Fibroblast of villous mesenchyme (primary cell): ENCODE results near the gene LCE1D. TPM values are rescaled to one million over a fixed set of nuclear protein-coding genes. Genes with fewer than 3 reads are reported as not detected.

ENCODE experiments used
- DNase-seq: peaks from one replicate; pipeline ENCODE4 v3.0.0-alpha.2; 2010; ENCODE audit warnings: low read depth
- H3K4me3 ChIP-seq: 2 replicates; pipeline ENCODE4 v1.5.1; 2011; ENCODE audit warnings: low read depth, mild to moderate bottlenecking, low read length
- CTCF ChIP-seq: IDR thresholded peaks from 2 replicates; pipeline ENCODE4 v1.5.1; 2012; ENCODE audit warnings: low read depth, mild to moderate bottlenecking, low read length; ENCODE audit not compliant: insufficient read depth
- total RNA-seq: library from RNA; depleted of rRNA; stranded (reverse); fragments of >200 nt; gene quantifications from 2 replicates; pipeline ENCODE4 v1.2.3, GENCODE V29; 2012

The LCE1D gene
- total RNA-seq, 1 donor: not detected

DNA sequence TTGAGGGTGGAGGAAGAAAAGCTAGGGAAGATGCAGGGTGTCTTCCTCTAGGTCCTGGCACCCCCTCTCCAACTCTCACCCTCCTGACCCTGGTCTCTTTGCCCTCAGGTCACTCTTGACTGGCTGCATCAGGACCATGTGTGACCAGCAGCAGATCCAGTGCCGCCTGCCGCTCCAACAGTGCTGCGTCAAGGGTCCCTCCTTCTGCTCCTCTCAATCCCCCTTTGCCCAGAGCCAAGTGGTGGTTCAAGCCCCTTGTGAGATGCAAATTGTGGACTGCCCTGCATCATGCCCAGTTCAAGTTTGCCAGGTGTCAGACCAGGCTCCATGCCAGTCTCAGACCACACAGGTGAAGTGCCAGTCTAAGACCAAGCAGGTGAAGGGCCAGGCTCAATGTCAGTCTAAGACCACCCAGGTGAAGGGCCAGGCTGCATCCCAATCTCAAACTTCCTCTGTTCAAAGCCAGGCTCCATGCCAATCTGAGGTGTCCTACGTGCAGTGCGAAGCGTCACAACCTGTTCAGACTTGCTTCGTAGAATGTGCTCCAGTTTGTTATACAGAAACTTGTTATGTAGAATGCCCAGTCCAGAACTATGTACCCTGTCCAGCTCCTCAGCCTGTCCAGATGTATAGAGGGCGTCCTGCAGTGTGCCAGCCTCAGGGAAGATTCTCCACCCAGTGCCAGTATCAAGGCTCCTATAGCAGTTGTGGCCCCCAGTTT lies 36.9 kb upstream of the LCE1D start:
- no peak for DNase-seq

GRCh38 chr1:152760551-152761190 lies 35.9 kb upstream of the LCE1D start:
- no peak for TF ChIP-seq CTCF
- DNase-seq: no peak
- no peak overlapping the region for H3K4me3 ChIP-seq

More for the DNA sequence above, 36.9 kb upstream of the LCE1D start:
- no peak for TF ChIP-seq CTCF
- H3K4me3 ChIP-seq: no peak overlapping the region

DNA sequence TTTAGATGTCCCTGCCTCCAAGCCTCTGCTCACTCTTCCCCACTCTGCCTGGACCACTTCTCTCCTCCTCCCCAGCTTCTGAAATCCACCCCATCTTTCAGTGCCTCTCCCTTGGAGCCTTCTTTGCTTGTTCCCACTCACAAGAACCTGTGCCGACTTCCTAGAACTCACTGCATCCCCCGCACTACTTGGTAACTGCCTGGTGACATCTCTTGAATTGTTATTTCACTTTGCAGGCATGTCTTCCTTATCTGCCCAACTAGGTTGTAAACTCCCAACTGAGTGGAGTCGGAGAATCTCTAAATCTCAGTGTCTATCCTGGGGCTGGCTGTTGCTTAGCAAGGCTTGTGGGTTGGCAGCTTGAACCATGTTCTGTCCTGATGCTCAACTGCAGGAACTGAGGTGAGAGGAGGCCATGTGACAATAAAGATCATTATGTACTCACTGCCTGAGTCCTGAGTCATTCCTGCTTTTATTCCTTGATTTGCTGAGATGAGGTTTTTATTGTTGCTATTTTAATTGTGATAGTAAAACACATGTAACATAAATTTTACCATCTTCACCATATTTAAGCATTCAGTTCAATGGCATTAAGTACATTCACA lies 34.8 kb upstream of the LCE1D start:
- no peak for TF ChIP-seq CTCF
- no peak for DNase-seq

GRCh38 chr1:152768847-152769533 lies 27.5 kb upstream of the LCE1D start:
- DNase-seq: no peak
- no peak for TF ChIP-seq CTCF

More for the DNA sequence above, 34.8 kb upstream of the LCE1D start:
- H3K4me3 ChIP-seq: no peak overlapping the region

GRCh38 chr1:152770411-152770810 lies 26.1 kb upstream of the LCE1D start:
- DNase-seq: no peak
- TF ChIP-seq CTCF: no peak
- no peak overlapping the region for H3K4me3 ChIP-seq

More at GRCh38 chr1:152768847-152769533, 27.5 kb upstream of the LCE1D start:
- no peak overlapping the region for H3K4me3 ChIP-seq

DNA sequence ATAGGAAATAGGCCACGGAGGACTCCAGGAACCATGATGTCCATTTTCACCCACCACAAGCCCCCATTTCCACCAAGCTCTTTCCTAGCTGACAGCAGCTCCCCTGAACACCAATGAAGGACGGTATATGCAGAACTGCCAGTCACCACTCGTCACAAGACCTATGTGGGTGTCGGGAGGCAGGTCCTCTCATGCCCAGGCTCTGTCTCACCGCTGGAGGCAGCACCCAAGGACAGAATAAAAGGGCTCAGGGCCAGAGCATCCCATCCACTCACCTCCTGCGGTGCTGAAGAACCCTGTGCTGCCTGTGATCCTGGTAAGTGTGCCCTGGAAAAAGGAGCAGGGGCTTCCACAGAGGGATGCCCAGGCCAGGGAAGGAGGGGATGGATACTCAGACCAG lies 21.6 kb upstream of the LCE1D start, which contains the start of gene LCE1F:
Gene LCE1F, plus strand, starts transcription at position 266 of the 400 bp plus-strand sequence. CDS start 1,232 bp downstream, outside the sequence.
- H3K4me3 ChIP-seq: no peak within 1 kb of the TSS
- no peak for DNase-seq
- no peak for TF ChIP-seq CTCF
